GM12875 (cell line): ENCODE measurements around the gene KLK6.

Source experiments
- H3K4me3 ChIP-seq: one replicate; pipeline ENCODE4 v1.5.1; 2011; ENCODE audit warnings: low read depth, low read length, control low read depth
- TF ChIP-seq, protein P1 (sequence below): IDR thresholded peaks from 2 replicates; pipeline ENCODE4 v1.5.1; 2011; ENCODE audit warnings: low read depth, mild to moderate bottlenecking, control low read depth, inconsistent platforms, low read length, moderate library complexity, borderline replicate concordance; ENCODE audit not compliant: insufficient read depth

The KLK6 gene

DNA sequence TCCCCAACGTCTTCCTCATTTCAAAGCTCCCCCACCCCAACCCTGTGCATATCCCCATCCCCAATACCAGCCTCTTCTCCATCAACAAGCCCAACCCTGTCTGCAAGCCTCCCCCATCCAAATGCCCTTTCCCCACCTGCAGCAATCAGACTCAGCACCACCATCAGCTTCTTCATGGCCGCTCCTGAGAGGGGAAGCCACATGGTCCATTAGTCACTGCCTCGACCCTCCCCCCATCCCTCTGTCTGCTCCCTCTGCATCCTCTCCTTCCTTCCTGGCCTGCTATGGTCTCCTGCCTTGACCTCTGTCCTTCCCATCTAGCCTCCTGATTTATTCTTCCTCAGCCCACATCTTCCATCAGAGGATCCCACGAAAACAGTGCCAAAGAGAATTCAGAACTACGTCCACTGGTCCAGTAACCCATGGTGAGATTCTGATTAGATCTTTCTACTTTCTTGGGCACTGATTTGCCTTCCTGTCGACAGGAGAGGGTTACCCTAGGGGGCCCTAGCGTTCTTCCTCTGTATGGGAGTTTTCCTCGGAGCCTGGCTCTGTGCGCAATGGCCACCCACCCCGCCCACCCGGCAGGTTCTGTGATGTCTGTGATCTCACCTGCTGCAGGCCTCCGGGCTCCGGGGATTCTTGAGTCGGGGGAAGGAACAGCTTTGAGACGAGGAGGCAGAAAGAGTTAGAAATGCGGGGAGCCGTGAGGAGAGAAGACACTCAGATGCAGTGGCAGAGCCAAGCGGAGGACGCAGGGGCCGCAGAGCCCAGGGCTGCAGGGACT is 1.3 kb downstream of the KLK6 start:
- TF ChIP-seq, protein P1, sequence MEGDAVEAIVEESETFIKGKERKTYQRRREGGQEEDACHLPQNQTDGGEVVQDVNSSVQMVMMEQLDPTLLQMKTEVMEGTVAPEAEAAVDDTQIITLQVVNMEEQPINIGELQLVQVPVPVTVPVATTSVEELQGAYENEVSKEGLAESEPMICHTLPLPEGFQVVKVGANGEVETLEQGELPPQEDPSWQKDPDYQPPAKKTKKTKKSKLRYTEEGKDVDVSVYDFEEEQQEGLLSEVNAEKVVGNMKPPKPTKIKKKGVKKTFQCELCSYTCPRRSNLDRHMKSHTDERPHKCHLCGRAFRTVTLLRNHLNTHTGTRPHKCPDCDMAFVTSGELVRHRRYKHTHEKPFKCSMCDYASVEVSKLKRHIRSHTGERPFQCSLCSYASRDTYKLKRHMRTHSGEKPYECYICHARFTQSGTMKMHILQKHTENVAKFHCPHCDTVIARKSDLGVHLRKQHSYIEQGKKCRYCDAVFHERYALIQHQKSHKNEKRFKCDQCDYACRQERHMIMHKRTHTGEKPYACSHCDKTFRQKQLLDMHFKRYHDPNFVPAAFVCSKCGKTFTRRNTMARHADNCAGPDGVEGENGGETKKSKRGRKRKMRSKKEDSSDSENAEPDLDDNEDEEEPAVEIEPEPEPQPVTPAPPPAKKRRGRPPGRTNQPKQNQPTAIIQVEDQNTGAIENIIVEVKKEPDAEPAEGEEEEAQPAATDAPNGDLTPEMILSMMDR = no peak
- H3K4me3 ChIP-seq = no peak overlapping the region

DNA sequence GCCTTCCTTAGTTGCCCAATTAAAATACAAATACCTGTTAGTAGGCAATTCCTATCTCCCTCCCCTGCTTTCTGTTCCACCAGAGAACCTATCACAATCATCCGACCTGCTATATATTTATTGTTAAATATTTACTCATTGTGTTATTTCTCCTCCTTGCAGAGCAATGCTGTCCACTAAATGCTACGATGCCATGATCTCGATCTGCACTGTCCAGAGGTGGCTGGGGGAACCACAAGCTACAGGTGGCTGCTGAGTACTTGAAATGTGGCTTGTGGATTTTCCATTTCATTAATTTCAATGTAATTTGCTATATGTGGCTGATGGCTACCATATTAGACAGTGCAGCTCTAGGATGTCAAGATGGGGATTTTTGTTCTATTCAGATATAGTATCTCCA is 5.1 kb downstream of the KLK6 start:
- TF ChIP-seq, protein P1 = no peak
- H3K4me3 ChIP-seq = no peak overlapping the region

DNA sequence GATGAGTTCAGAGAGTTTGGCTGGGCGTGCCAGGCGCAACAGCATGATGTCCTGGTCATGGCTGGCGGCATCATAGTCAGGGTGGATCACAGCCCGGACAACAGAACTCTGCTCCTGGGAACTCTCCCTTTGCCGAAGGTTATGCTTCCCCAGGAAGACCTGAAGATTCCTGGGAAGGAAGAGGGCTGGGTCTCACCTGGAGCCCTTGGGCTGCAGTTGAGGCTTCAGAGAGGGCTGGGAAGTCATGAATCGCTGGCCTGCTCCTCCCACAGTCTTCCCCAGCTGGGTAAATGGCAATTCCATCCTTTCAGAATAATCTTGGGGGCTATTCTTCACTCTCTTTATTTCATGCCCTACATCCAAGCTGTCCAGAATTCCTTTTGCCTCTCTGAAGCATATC is 6.0 kb downstream of the KLK6 start:
- no peak overlapping the region for H3K4me3 ChIP-seq
- TF ChIP-seq, protein P1 = no peak

DNA sequence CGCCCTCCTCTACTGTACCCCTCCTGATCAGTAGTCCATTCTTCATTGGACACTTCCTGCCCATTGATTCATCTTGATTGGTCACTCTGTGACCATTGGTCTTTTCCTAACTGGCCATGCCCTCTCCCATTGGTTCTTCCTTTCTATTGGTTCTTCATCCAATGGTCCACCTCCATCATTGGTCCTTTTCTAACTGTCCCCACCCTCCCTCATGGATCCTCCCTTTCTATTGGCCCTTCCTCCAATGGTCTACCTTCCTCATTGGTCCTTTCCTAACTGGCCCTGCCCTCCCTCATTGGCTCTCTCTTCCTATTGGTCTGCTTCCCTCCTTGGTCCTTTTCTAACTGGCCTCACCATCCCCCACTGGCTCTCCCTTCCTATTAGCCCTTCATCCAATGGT is 7.1 kb downstream of the KLK6 start:
- TF ChIP-seq, protein P1 = no peak

DNA sequence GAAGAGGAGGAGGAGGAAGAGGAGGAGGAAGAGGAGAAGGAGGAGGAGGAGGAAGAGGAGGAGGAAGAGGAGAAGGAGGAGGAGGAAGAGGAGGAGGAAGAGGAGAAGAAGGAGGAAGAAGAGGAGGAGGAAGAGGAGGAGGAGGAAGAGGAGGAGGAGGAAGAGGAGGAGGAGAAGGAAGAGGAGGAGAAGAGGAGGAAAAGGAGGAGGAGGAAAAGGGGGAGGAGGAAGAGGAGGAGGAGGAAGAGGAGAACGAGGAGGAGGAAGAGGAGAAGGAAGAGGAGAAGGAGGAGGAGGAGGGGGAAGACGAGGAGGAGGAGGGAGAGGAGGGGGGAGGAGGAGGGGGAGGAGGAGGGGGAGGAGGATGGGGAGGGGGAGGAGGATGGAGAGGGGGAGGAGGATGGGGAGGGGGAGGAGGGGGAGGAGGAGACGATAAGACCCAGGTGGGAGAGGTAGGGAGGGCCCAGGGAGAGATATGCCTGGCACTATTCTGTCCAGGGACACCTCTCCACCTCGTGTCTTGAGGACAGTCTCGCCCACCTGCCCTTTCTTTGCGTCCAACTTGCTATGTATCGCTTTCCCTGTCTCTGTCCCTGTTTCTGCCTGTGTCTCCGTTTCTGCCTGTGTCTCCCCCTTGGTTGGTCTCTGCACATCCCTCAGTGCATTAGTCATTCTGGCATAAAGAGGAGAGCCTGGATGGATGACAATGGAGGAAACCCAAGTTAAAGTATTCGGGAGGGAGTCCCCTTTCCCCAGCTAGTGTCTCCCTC is 9.5 kb downstream of the KLK6 start:
- H3K4me3 ChIP-seq = no peak overlapping the region
- TF ChIP-seq, protein P1 = no peak

More for the DNA sequence above, 7.1 kb downstream of the KLK6 start:
- H3K4me3 ChIP-seq = no peak overlapping the region

DNA sequence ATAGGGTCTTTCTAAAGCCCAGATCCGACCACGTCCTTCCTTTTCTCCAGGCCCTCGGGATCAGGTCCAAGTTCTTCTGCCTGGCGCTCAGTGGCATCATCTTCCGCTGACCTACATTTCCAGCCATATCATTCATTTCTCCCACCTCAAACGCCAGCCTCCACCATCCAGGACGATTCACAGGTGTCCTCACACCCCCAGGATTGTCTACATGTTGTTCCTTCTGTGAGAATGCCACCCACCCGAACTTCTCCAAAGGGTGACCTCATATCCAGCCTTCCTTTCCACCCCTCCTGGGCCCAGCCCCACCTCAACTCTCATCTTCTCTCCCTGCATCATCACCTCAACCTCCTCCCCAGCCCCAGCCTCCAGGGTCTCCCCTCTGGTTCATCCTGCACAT is 11.8 kb downstream of the KLK6 start:
- TF ChIP-seq, protein P1 = no peak
- H3K4me3 ChIP-seq = no peak overlapping the region

DNA sequence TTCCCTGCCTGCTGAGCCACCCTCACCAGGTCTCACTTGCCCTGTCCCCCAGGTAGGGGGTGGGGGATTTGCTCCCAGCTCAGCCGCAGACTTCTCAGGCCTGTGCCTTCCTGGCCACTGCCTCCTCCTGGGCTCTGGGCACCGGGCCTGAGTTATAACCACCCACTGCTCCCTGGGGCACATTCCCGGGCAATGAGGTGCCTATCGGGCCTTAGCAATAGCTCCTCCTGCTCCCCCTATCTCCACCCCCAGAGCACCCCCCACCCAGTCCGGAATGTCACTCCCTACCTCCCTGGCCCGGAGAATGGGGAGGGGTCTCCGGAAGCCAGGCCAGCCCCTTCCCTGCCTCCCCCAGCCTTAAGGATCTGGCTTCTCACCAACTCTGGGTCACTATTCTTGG is 16.5 kb downstream of the KLK6 start, which contains the start of gene KLK5:
TSS of gene KLK5 (minus strand) at position 129 of the 400 bp plus-strand sequence. CDS start 381 bp downstream, outside the sequence.
- TF ChIP-seq, protein P1 = no peak
- H3K4me3 ChIP-seq = no peak within 1 kb of the TSS
